Left ventricle myocardium inferior (tissue), 1 donor: ENCODE data around the gene ETNK2. TPM values are rescaled to one million over a fixed set of nuclear protein-coding genes. Genes with fewer than 3 reads are reported as not detected.
A peak's percentile ranks its signal among the peaks of the same experiment; 100 is the strongest.

Source experiments
- DNase-seq: peaks from one replicate; pipeline ENCODE4 v3.0.0-alpha.2; 2020
- H3K27ac ChIP-seq: fragments of 200-600 bp; replicated peaks from 2 replicates; pipeline ENCODE4 v1.8.0; 2021
- H3K27me3 ChIP-seq: fragments of 200-600 bp; 2 replicates; pipeline ENCODE4 v1.8.0; 2021; ENCODE audit warnings: low read depth
- H3K36me3 ChIP-seq: fragments of 200-600 bp; 2 replicates; pipeline ENCODE4 v1.8.0; 2021
- H3K4me1 ChIP-seq: fragments of 200-600 bp; 2 replicates; pipeline ENCODE4 v1.8.0; 2021
- H3K4me3 ChIP-seq: fragments of 200-600 bp; 2 replicates; pipeline ENCODE4 v1.8.0; 2021; ENCODE audit warnings: mild to moderate bottlenecking, moderate library complexity
- H3K9me3 ChIP-seq: fragments of 200-600 bp; replicated peaks from 2 replicates; pipeline ENCODE4 v1.8.0; 2021
- intact Hi-C: fragments of 100-400 bp; cut with micrococcal nuclease; formaldehyde crosslinking; loops from one replicate; pipeline ENCODE4 v1.11.0; 2022
- total RNA-seq: library from RNA; stranded (reverse); fragmentation: NEBNext Ultra II Directional; extraction: Animal tissue kit (Norgen Biotek cat#: 25700); gene quantifications from one replicate; pipeline ENCODE4 v1.2.1, GENCODE V29; 2021
- TF ChIP-seq, protein P1 (sequence below): fragments of 200-600 bp; IDR thresholded peaks from 2 replicates; pipeline ENCODE4 v1.8.0; 2021; ENCODE audit warnings: antibody characterized with exemption, mild to moderate bottlenecking, borderline replicate concordance
- donor health status: DM: no; HTN: yes; CAD: no; lungs with severe emphysema.

ETNK2 gene
- total RNA-seq, 1 donor from 2014 or later = 4.4 TPM

DNA sequence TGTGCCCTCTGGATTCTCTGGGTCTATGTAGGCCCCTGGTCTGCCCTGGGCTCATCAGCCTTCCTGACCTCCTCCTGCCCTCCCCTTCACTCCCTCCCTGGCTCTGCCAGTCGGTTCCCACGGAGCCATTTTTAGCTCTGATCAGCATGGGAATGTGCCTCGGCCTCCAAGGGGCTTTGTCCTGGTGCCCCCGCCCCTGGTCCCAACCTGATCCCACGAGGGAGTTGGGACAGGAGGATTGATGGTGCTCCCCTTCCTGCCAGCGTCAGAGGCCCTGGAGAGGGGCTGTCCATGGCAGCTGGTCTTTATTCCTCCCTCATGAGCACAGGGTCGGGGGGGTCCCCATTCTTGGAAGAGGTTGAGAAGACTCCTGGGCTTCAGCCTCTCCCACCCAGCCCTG, 24.9 kb downstream of the ETNK2 start:
- H3K27me3 ChIP-seq = no peaks in the 10 kb centered on the region
- H3K27ac ChIP-seq = peak overlapping the region; percentile 72
- H3K4me3 ChIP-seq = no peak overlapping the region
- no peaks in the 10 kb centered on the region for H3K9me3 ChIP-seq
- intact Hi-C loops = no loop called here
- TF ChIP-seq, protein P1, sequence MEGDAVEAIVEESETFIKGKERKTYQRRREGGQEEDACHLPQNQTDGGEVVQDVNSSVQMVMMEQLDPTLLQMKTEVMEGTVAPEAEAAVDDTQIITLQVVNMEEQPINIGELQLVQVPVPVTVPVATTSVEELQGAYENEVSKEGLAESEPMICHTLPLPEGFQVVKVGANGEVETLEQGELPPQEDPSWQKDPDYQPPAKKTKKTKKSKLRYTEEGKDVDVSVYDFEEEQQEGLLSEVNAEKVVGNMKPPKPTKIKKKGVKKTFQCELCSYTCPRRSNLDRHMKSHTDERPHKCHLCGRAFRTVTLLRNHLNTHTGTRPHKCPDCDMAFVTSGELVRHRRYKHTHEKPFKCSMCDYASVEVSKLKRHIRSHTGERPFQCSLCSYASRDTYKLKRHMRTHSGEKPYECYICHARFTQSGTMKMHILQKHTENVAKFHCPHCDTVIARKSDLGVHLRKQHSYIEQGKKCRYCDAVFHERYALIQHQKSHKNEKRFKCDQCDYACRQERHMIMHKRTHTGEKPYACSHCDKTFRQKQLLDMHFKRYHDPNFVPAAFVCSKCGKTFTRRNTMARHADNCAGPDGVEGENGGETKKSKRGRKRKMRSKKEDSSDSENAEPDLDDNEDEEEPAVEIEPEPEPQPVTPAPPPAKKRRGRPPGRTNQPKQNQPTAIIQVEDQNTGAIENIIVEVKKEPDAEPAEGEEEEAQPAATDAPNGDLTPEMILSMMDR = no peak
- no peak for DNase-seq
- peaks cover 44% of the 10 kb centered on the region for H3K36me3 ChIP-seq
- H3K4me1 ChIP-seq = peaks cover 48% of the 10 kb centered on the region

DNA sequence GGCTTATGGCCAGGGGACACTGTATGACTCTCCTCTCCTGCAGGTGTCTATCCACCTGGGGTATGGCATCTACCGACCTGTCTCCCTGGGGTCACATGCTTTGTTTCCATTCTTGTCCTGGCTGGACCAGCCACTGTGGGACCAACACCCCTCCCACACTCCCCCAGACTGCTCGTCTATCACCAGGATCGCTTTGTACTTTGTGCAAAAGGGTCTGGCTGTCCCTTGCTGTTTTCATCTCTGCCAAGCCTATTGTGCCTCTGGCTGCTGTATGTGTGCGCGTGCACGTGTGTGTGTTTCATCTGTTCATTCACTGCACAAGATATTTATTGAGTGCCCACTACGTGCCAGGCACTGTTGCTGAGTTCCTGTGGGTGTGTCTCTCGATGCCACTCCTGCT, 25.5 kb downstream of the ETNK2 start:
- Histone ChIP-seq H3K4me3 (no peak overlapping the region), H3K27me3 (no peaks in the 10 kb centered on the region), H3K4me1 (peaks cover 44% of the 10 kb centered on the region), H3K27ac (peak overlapping the region; percentile 72), H3K9me3 (no peaks in the 10 kb centered on the region), H3K36me3 (peaks cover 49% of the 10 kb centered on the region)
- TF ChIP-seq, protein P1 = no peak
- intact Hi-C loops = no loop called here
- DNase-seq = no peak

DNA sequence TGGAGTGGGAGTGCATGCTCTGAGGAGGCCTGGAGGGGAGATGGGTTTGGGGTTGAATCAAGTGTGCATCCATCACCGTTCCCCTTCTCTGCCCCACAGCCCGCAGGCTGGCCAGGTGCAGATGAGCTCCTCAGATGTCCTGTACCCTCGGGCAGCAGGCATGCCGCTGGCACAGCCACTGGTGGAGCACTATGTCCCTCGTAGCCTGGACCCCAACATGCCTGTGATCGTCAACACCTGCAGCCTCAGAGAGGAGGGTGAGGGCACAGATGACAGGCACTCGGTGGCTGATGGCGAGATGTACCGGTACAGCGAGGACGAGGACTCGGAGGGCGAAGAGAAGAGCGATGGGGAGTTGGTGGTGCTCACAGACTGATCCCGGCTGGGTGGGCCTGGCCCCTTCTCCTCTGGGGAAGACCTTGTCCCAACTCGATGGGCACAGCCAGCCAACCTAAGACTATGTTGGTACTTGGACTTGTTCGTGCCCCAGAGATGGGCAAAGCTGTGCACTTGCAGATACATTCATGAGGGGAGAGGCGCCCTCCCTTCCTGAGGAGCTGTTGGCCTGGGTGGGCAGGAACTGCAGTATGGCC, 26.0 kb downstream of the ETNK2 start:
- H3K4me1 ChIP-seq = peaks cover 39% of the 10 kb centered on the region
- peaks cover 55% of the 10 kb centered on the region for H3K36me3 ChIP-seq
- peak overlapping the region; percentile 72 for H3K27ac ChIP-seq

DNA sequence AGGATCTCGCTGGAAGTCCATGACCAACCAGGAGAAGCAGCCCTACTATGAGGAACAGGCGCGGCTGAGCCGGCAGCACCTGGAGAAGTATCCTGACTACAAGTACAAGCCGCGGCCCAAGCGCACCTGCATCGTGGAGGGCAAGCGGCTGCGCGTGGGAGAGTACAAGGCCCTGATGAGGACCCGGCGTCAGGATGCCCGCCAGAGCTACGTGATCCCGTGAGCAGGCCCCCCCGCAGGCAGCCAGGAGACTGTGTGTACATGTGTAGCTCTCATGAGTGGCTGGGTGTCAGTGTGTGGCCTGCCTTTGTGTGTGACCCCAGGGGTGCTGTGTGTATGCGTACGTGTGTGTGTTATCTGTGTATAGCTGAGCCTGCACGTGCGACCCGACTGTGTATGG, 27.2 kb downstream of the ETNK2 start:
- DNase-seq = no peak
- no peak overlapping the region for H3K4me3 ChIP-seq
- intact Hi-C loops = no loop called here
- no peak overlapping the region for H3K27ac ChIP-seq
- peaks cover 66% of the 10 kb centered on the region for H3K36me3 ChIP-seq
- H3K4me1 ChIP-seq = peaks cover 35% of the 10 kb centered on the region
- H3K27me3 ChIP-seq = no peaks in the 10 kb centered on the region
- TF ChIP-seq, protein P1 = no peak
- no peaks in the 10 kb centered on the region for H3K9me3 ChIP-seq

More for the DNA sequence above, 26.0 kb downstream of the ETNK2 start:
- Histone ChIP-seq H3K27me3 (no peaks in the 10 kb centered on the region), H3K9me3 (no peaks in the 10 kb centered on the region), H3K4me3 (no peak overlapping the region)
- intact Hi-C loops = no loop called here
- TF ChIP-seq, protein P1 = no peak
- no peak for DNase-seq

DNA sequence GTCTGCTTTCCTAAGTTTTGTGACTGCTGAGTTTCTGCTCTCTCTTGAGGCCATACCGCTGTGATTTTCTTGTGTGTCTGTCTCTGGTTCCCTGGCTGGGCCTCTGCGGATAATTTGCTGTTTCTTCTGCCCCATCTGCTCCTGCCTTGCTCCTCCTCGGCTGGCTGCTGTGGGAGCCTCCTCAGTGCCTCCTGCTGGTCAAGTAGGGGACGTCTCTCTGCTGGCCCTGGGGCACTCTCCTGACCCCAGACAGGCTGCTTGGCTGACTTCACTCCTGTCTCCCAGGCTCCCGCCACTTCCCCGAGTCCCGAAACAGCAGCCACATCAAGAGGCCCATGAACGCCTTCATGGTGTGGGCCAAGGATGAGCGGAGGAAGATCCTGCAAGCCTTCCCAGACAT, 28.5 kb downstream of the ETNK2 start:
- Histone ChIP-seq H3K27me3 (no peaks in the 10 kb centered on the region), H3K4me1 (peaks cover 22% of the 10 kb centered on the region), H3K4me3 (no peak overlapping the region), H3K27ac (no peak overlapping the region), H3K9me3 (no peaks in the 10 kb centered on the region), H3K36me3 (peaks cover 69% of the 10 kb centered on the region)
- intact Hi-C loops = no loop called here
- TF ChIP-seq, protein P1 = peak; percentile 39
- no peak for DNase-seq
